ENCODE data around the gene DNAAF5.

DNAAF5 gene

GRCh38 chr7:707296-708000 lies 19.1 kb upstream of the DNAAF5 start:
- DNase-seq, result no peak

GRCh38 chr7:710161-710560 lies 16.3 kb upstream of the DNAAF5 start:
- DNase-seq, result no peak

- no peak for DNase-seq
Observed at GRCh38 chr7:711093-711921, 15.2 kb upstream of the DNAAF5 start.

GRCh38 chr7:711922-712380 lies 14.5 kb upstream of the DNAAF5 start:
- no peak for DNase-seq

GRCh38 chr7:712381-713138 lies 13.9 kb upstream of the DNAAF5 start:
- DNase-seq, result no peak

GRCh38 chr7:713139-713457 lies 13.4 kb upstream of the DNAAF5 start:
- no peak for DNase-seq

- DNase-seq, result no peak
Observed at GRCh38 chr7:713488-714230, 12.8 kb upstream of the DNAAF5 start.

GRCh38 chr7:714251-714671 lies 12.2 kb upstream of the DNAAF5 start:
- no peak for DNase-seq

- no peak for DNase-seq
Observed at GRCh38 chr7:716222-716621, 10.3 kb upstream of the DNAAF5 start.

- DNase-seq, result no peak
Observed at GRCh38 chr7:716636-717035, 9.9 kb upstream of the DNAAF5 start.

- no peak for DNase-seq
Observed at GRCh38 chr7:721619-722248, 4.8 kb upstream of the DNAAF5 start.

- no peak for DNase-seq
Observed at GRCh38 chr7:723541-723940, 3.0 kb upstream of the DNAAF5 start.

- no peak for DNase-seq
Observed at GRCh38 chr7:724298-724697, 2.2 kb upstream of the DNAAF5 start.

GRCh38 chr7:725223-726005 lies 1.1 kb upstream of the DNAAF5 start:
- no peak for DNase-seq

GRCh38 chr7:726854-727103 lies 280 bp downstream of the DNAAF5 start:
- no peak for DNase-seq

GRCh38 chr7:727104-727805 lies 756 bp downstream of the DNAAF5 start, which contains the start of gene PRKAR1B:
PRKAR1B (minus strand) TSS chr7:727281; CDS start chr7:711505, 15,776 bp downstream.
- no peak for DNase-seq

GRCh38 chr7:727806-728460 lies 1.4 kb downstream of the DNAAF5 start:
- no peak for DNase-seq

GRCh38 chr7:728602-729001 lies 2.1 kb downstream of the DNAAF5 start:
- DNase-seq, result no peak

- DNase-seq, result no peak
Observed at GRCh38 chr7:729140-730000, 2.9 kb downstream of the DNAAF5 start.
